ENCODE results near the gene AP1B1. TPM values are rescaled to one million over a fixed set of nuclear protein-coding genes. Genes with fewer than 3 reads are reported as not detected.
A peak's percentile ranks its signal among the peaks of the same experiment; 100 is the strongest.

The AP1B1 gene
- total RNA-seq, 2 donors from 2014 or later: 104 to 143 TPM

DNA sequence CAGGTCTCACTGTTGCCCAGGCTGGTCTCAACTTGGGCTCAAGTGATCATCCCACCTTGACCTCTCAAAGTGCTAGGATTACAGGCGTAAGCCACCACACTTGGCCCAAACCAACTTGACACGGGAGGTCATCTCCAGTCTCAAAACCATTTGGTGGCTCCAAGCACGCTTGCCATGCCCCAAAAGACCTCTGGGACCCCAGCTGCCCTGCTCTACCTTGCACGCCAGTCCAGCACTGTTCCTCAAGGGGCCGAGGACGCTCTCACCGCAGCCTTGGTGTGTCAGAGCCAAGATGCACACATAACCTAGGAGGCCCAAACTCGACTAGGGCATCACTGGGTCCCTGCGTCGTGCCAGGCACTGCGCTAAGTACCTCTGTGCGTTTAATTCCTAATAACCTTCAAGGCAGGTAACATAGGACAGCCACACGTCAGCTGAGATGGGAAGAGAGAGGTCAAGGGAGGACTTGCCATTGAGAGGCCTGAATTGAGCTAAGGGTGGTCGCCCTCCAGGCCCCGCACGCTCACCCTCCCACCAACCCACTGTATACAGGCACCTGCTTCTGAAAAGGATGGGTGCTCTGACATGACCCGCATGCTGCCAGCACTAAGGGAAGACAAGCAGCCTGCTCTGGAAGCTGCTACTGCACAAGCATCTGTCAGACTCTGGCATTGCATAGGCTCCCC lies 86.5 kb downstream of the AP1B1 start:
- WGBS: 84% methylated on average over 17 of the region's 17 CpGs
- Histone ChIP-seq H3K36me3 (peaks cover 16 to 18% of the 10 kb centered on the region in 2 donors), H3K4me3 (no peak overlapping the region), H3K27ac (peak overlapping the region in 1 of 2 donors; percentile 5), H3K4me1 (replicated peaks) (peaks cover 5% of the 10 kb centered on the region), H3K27me3 (replicated peaks; ENCODE audit: insufficient read depth) (no peaks in the 10 kb centered on the region), H3K9me3 (no peaks in the 10 kb centered on the region)
- DNase-seq (ENCODE audit: low spot score): no peak
- intact Hi-C loops (cut with DNase I): no loop called here
- TF ChIP-seq POLR2A (IDR thresholded peaks at IDR 0.05) (no peak), POLR2AphosphoS5 (IDR thresholded peaks at IDR 0.05) (no peak)
- TF ChIP-seq, protein P1, sequence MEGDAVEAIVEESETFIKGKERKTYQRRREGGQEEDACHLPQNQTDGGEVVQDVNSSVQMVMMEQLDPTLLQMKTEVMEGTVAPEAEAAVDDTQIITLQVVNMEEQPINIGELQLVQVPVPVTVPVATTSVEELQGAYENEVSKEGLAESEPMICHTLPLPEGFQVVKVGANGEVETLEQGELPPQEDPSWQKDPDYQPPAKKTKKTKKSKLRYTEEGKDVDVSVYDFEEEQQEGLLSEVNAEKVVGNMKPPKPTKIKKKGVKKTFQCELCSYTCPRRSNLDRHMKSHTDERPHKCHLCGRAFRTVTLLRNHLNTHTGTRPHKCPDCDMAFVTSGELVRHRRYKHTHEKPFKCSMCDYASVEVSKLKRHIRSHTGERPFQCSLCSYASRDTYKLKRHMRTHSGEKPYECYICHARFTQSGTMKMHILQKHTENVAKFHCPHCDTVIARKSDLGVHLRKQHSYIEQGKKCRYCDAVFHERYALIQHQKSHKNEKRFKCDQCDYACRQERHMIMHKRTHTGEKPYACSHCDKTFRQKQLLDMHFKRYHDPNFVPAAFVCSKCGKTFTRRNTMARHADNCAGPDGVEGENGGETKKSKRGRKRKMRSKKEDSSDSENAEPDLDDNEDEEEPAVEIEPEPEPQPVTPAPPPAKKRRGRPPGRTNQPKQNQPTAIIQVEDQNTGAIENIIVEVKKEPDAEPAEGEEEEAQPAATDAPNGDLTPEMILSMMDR (IDR thresholded peaks at IDR 0.05): no peak

DNA sequence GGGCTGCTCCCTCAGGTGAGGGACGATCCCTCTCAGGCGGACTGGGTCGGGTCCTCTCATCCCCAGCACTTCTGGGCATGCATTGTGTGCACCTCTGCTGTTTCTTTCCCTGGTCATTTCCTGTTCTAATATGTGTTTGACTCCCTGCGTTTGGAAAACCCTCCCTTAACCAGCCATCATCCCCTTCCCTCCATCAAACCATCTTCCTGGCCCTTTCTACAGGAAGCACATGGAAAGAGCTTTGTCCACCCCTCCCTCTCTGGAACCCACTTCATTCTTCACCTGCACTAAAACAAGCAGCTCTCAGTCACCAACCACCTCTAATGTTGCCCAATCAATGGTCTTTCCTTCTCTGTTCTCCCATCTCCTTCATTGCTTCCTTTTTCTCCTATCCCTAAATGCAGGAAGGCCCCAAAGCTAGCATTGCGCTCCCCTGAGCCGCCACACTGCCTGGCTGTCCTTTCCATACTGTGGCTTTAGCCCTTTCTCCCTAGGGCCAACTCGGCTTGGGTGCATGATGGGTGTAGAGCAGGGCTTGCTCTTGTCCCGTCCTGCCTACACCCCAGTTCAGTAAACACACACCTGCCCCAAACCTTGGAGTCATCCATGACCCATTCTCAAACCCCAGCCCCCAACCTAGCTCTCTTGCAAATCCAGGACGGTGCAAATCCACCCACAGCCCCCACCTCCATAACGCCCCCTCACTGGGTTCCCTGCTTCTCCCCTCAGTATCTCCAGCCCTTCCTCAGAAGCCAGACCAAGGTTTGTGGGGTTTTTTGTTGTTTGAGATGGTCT lies 87.4 kb downstream of the AP1B1 start:
- Histone ChIP-seq H3K4me3 (no peak overlapping the region), H3K4me1 (replicated peaks) (peaks cover 5% of the 10 kb centered on the region), H3K9me3 (no peaks in the 10 kb centered on the region), H3K27ac (no peak overlapping the region), H3K27me3 (replicated peaks; ENCODE audit: insufficient read depth) (no peaks in the 10 kb centered on the region), H3K36me3 (peaks cover 21 to 24% of the 10 kb centered on the region in 2 donors)
- TF ChIP-seq POLR2A (IDR thresholded peaks at IDR 0.05): no peak
- TF ChIP-seq, protein P1 (IDR thresholded peaks at IDR 0.05): no peak
- TF ChIP-seq POLR2AphosphoS5 (IDR thresholded peaks at IDR 0.05): no peak
- no peak for DNase-seq (ENCODE audit: low spot score)
- intact Hi-C loops (cut with DNase I): no loop called here
- WGBS: 61% methylated on average over 10 of the region's 10 CpGs

DNA sequence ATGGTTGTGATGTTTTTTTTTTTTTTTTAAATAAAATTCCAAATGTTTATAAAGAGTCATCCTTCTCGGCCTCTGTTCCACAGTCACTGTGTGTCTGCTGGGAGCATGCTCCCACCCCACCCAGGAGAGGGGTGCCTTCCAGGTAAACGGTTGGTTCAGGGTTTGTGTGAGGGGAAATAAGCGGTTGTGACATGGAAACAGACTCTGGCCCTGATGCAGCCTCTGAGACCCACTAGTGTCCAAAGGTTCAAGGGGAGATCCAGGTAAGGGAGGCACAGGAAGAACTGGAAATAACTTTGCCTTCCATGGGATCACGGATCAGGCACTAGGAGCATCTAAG lies 87.9 kb downstream of the AP1B1 start:
- no peaks in the 10 kb centered on the region for H3K9me3 ChIP-seq
- no peak for DNase-seq (ENCODE audit: low spot score)
- no peak for TF ChIP-seq POLR2A (IDR thresholded peaks at IDR 0.05)
- TF ChIP-seq, protein P1 (IDR thresholded peaks at IDR 0.05): no peak
- no peak for TF ChIP-seq POLR2AphosphoS5 (IDR thresholded peaks at IDR 0.05)
- intact Hi-C loops (cut with DNase I): no loop called here
- peaks cover 5% of the 10 kb centered on the region for H3K4me1 ChIP-seq (replicated peaks)
- H3K4me3 ChIP-seq: no peak overlapping the region
- no peaks in the 10 kb centered on the region for H3K27me3 ChIP-seq (replicated peaks; ENCODE audit: insufficient read depth)
- WGBS: 54% methylated on average over 4 of the region's 4 CpGs
- H3K36me3 ChIP-seq: peaks cover 21 to 24% of the 10 kb centered on the region in 2 donors
- H3K27ac ChIP-seq: no peak overlapping the region

DNA sequence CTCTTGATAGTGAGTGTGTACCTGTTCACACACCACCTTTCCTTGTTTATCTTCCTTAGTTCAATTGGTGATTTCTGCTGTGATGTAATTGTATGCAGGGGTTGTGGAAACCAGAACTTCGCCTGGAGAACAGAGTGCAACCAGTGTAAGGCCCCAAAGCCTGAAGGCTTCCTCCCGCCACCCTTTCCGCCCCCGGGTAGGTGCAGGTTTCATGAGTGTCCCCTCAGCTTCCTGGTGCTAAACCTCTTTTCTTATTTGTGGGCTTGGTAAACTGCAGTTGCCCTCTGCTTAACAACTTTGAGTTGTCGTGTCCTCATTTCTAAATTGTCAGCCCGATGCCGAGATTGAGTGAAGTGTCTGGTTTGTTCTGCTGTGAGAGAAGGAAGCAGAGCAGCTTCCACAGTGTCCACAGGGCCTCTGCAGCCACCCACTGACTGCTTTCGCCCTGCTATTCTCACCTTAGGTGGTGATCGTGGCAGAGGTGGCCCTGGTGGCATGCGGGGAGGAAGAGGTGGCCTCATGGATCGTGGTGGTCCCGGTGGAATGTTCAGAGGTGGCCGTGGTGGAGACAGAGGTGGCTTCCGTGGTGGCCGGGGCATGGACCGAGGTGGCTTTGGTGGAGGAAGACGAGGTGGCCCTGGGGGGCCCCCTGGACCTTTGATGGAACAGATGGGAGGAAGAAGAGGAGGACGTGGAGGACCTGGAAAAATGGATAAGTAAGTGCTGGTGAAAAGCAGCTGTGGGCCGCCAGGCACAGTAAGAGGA lies 89.1 kb downstream of the AP1B1 start:
- intact Hi-C loops (cut with DNase I): no loop called here
- WGBS: 91% methylated on average over 19 of the region's 19 CpGs
- no peak for TF ChIP-seq POLR2AphosphoS5 (IDR thresholded peaks at IDR 0.05)
- Histone ChIP-seq H3K4me3 (no peak overlapping the region), H3K4me1 (replicated peaks) (peaks cover 5% of the 10 kb centered on the region), H3K36me3 (peaks cover 24 to 29% of the 10 kb centered on the region in 2 donors), H3K27ac (no peak overlapping the region), H3K27me3 (replicated peaks; ENCODE audit: insufficient read depth) (no peaks in the 10 kb centered on the region), H3K9me3 (no peaks in the 10 kb centered on the region)
- DNase-seq (ENCODE audit: low spot score): no peak

DNA sequence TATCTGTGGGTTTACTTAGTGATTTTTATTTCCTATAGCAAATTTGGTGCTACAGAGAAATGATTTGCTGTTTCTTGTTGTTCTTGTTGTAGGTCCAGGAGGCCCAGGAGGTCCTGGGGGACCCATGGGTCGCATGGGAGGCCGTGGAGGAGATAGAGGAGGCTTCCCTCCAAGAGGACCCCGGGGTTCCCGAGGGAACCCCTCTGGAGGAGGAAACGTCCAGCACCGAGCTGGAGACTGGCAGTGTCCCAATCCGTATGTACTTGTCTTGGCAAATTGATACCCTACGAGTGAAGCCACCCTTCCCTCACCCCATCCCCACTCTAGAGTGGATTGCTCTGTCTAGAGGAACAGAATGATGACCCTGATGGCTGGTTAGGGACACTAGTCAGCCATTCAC lies 89.7 kb downstream of the AP1B1 start:
- TF ChIP-seq POLR2A (IDR thresholded peaks at IDR 0.05): no peak
- TF ChIP-seq, protein P1 (IDR thresholded peaks at IDR 0.05): no peak
- no peak for TF ChIP-seq POLR2AphosphoS5 (IDR thresholded peaks at IDR 0.05)
- Histone ChIP-seq H3K9me3 (no peaks in the 10 kb centered on the region), H3K4me1 (replicated peaks) (peaks cover 5% of the 10 kb centered on the region), H3K27ac (no peak overlapping the region), H3K4me3 (no peak overlapping the region), H3K27me3 (replicated peaks; ENCODE audit: insufficient read depth) (no peaks in the 10 kb centered on the region), H3K36me3 (peaks cover 24 to 29% of the 10 kb centered on the region in 2 donors)
- WGBS: 86% methylated on average over 8 of the region's 8 CpGs
- no peak for DNase-seq (ENCODE audit: low spot score)
- intact Hi-C loops (cut with DNase I): no loop called here
